ENCODE data around the gene ESR2. TPM values are rescaled to one million over a fixed set of nuclear protein-coding genes. Genes with fewer than 3 reads are reported as not detected.
A peak's percentile ranks its signal among the peaks of the same experiment; 100 is the strongest.

The ESR2 gene
- polyA plus RNA-seq, 1 of the 3 experiments (the other 2 are of a cell fraction), result 0.03 TPM

- no peaks in the 10 kb centered on the region for H4K20me1 ChIP-seq (ENCODE audit: insufficient read depth)
- H3K4me1 ChIP-seq (ENCODE audit: control insufficient read depth in 1 of 2, insufficient read depth in 2 of 2, low read depth in 1 of 2, low read length in 1 of 2), result no peaks in the 10 kb centered on the region
- H3K79me2 ChIP-seq (ENCODE audit: insufficient read depth), result no peaks in the 10 kb centered on the region
- no peaks in the 10 kb centered on the region for H3K9me3 ChIP-seq
- H3K4me3 ChIP-seq (ENCODE audit: low read depth in 2 of 2, low read length in 1 of 2), result no peak overlapping the region
- H3K27me3 ChIP-seq (ENCODE audit: insufficient read depth), result no peaks in the 10 kb centered on the region
- TF ChIP-seq NFIC (IDR thresholded peaks at IDR 0.05; ENCODE audit: borderline replicate concordance) (no peak), ELF1 (IDR thresholded peaks at IDR 0.05) (no peak), REST (IDR thresholded peaks at IDR 0.05; ENCODE audit: low read depth, low read length) (no peak), USF1 (IDR thresholded peaks at IDR 0.05; ENCODE audit: borderline replicate concordance, low read depth) (no peak), GATA2 (CRISPR knock-in tag; IDR thresholded peaks at IDR 0.05) (no peak)
- ChIA-PET POLR2A (no interaction called here), CTCF (interaction anchor here (1.0 kb wide), 1 partner anchor 502 kb away, joined by 4 read pairs; no protein-coding TSS in a partner anchor)
- H3K27ac ChIP-seq (ENCODE audit: low read depth in 2 of 2, low read length in 1 of 2), result no peak overlapping the region
- no peaks in the 10 kb centered on the region for H3F3A ChIP-seq (replicated peaks; ENCODE audit: insufficient read depth)
- H3K4me2 ChIP-seq, result no peak overlapping the region
- no peaks in the 10 kb centered on the region for H3K36me3 ChIP-seq (replicated peaks in 1 of 2; ENCODE audit: control insufficient read depth in 1 of 2, insufficient read depth in 2 of 2, low read length in 1 of 2)
- no peaks in the 10 kb centered on the region for H3K9me2 ChIP-seq
- DNase-seq, result no peak
- H2AFZ ChIP-seq (ENCODE audit: low read depth), result no peak overlapping the region
- no peak overlapping the region for H3K9ac ChIP-seq
These were observed 22.2 kb downstream of the ESR2 start for GRCh38 chr14:64272019-64272418.

GRCh38 chr14:64266239-64266638 lies 27.9 kb downstream of the ESR2 start:
- Histone ChIP-seq H3K4me3 (ENCODE audit: low read depth in 2 of 2, low read length in 1 of 2) (no peak overlapping the region), H3K9ac (no peak overlapping the region), H3K9me3 (no peaks in the 10 kb centered on the region), H3K4me1 (ENCODE audit: control insufficient read depth in 1 of 2, insufficient read depth in 2 of 2, low read depth in 1 of 2, low read length in 1 of 2) (no peaks in the 10 kb centered on the region; a peak in 1 of 4 replicates), H3K27me3 (ENCODE audit: insufficient read depth) (no peaks in the 10 kb centered on the region), H3K36me3 (replicated peaks in 1 of 2; ENCODE audit: control insufficient read depth in 1 of 2, insufficient read depth in 2 of 2, low read length in 1 of 2) (no peaks in the 10 kb centered on the region), H3F3A (replicated peaks; ENCODE audit: insufficient read depth) (no peaks in the 10 kb centered on the region), H3K4me2 (no peak overlapping the region), H4K20me1 (ENCODE audit: insufficient read depth) (no peaks in the 10 kb centered on the region), H3K27ac (ENCODE audit: low read depth in 2 of 2, low read length in 1 of 2) (no peak overlapping the region), H3K79me2 (ENCODE audit: insufficient read depth) (no peaks in the 10 kb centered on the region), H3K9me2 (no peaks in the 10 kb centered on the region), H2AFZ (ENCODE audit: low read depth) (peak overlapping the region; percentile 78)
- WGBS (ENCODE audit: low lambda C conversion rate), result 64% methylated on average over 2 of the region's 2 CpGs
- ChIA-PET CTCF (interaction anchor here (1.8 kb wide), 1 partner anchor 37 kb away, joined by 5 read pairs; no protein-coding TSS in a partner anchor), POLR2A (no interaction called here)
- TF ChIP-seq SMC3 (IDR thresholded peaks at IDR 0.05; ENCODE audit: low read depth, low read length), result no peak
- TF ChIP-seq GATA2 (CRISPR knock-in tag; IDR thresholded peaks at IDR 0.05), result no peak
- TF ChIP-seq ELF1 (IDR thresholded peaks at IDR 0.05), result no peak
- TF ChIP-seq TEAD4 (IDR thresholded peaks at IDR 0.05; ENCODE audit: borderline replicate concordance, insufficient read depth), result no peak
- DNase-seq, result no peak

All from SK-N-SH (cell line).